H1 (cell line): ENCODE measurements around the gene PRPF31. TPM values are rescaled to one million over a fixed set of nuclear protein-coding genes. Genes with fewer than 3 reads are reported as not detected.

Source experiments
- CBX5 ChIP-seq: fragments of 300-800, 300-1000 bp; sonication (generic); IDR thresholded peaks from 2 replicates; pipeline ENCODE4 v1.7.1; 2016; ENCODE audit warnings: antibody characterized with exemption, low read length, low read depth
- CHD2 ChIP-seq: IDR thresholded peaks from 2 replicates; pipeline ENCODE4 v1.6.1; 2012; ENCODE audit warnings: low read length, improper control_type of control experiment
- EGR1 ChIP-seq: IDR thresholded peaks from 2 replicates; pipeline ENCODE4 v1.6.1; 2011; ENCODE audit warnings: low read depth, low read length, borderline replicate concordance
- NRF1 ChIP-seq: IDR thresholded peaks from 2 replicates; pipeline ENCODE4 v1.6.1; 2011; ENCODE audit warnings: mild to moderate bottlenecking, low read depth, low read length, improper control_type of control experiment
- SP2 ChIP-seq: IDR thresholded peaks from 2 replicates; pipeline ENCODE4 v1.6.1; 2012; ENCODE audit warnings: mild to moderate bottlenecking, low read length, inconsistent platforms
- polyA plus RNA-seq, 7 experiments: library from polyadenylated mRNA; depleted of rRNA in 3 of 7; stranded (reverse) in 5 of 7; unstranded in 2 of 7; fragments of >200 nt in 5 of 7; fragments of 200-250 nt in 2 of 7; gene quantifications; 1 replicate in 5 of 7; 2 replicates in 1 of 7; 4 replicates in 1 of 7; pipeline versions ENCODE4 v1.2.1 to v1.2.3, GENCODE V29; 2011 to 2013; ENCODE audit warnings: missing spikeins in 2 of 7, mixed read lengths in 2 of 7
- total RNA-seq: library from RNA; stranded (reverse); fragmentation: NEBNext Ultra II Directional; extraction: Animal tissue kit (Norgen Biotek cat#: 25700); gene quantifications from 2 replicates; pipeline ENCODE4 v1.2.1, GENCODE V29; 2021
- TF ChIP-seq, protein P1 (sequence below): fragments of 300-600 bp; sonication (generic); IDR thresholded peaks from 2 replicates; pipeline ENCODE4 v1.7.1; 2012; ENCODE audit warnings: low read length, moderate library complexity, mild to moderate bottlenecking, inconsistent platforms; ENCODE audit not compliant: insufficient replicate concordance
- TF ChIP-seq, protein P2 (sequence below), 3 experiments: IDR thresholded peaks; 1 replicate in 2 of 3; 2 replicates in 1 of 3; pipeline versions ENCODE4 v1.5.1 to v1.6.1; 2011; ENCODE audit warnings: low read length in 3 of 3, mild to moderate bottlenecking in 3 of 3, inconsistent platforms in 2 of 3, low read depth in 1 of 3, moderate library complexity in 1 of 3; ENCODE audit not compliant: insufficient read depth in 1 of 3; ENCODE audit errors: control extremely low read depth in 1 of 3

Gene PRPF31
- total and polyA plus RNA-seq, 2 of the 8 experiments (the other 6 are each of a cell fraction or from before 2014, with no cell fraction given), result 51.1 to 97.4 TPM

DNA sequence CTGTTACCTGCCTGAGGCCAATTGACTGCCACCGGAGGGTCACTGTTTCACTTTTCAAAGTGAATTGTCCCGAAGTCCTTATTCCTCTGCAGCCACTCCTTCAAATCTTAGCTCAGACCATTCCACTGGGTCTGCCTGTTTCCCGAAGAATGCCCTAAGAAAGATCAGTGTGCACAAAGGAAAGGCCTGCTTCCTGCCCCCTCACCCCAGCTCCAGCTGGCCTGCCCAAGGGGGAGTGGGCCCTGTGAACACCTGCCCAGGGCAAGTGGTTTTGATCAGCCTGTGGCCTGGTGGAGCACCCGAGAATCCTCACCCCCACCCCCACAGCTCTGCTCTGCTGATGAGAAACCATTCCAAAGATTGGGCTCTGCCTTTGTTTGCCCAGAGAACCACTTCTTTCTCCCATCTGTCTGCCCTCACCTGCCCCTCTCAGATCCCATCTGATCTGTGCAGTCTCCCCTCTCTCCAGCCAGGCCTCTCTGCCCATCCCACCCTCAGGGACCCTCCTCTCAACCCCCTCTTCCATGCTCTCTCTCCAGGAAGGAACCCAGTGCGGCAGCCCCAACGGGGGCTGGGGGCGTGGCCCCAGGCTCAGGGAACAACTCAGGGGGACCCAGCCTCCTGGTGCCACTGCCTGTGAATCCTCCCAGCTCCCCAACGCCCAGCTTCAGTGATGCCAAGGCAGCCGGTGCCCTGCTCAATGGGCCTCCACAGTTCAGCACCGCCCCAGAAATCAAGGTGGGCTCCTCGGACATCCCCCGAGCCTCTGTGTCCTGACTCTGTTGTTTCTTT lies 33.7 kb downstream of the PRPF31 start (continued):
- TF ChIP-seq, protein P1, sequence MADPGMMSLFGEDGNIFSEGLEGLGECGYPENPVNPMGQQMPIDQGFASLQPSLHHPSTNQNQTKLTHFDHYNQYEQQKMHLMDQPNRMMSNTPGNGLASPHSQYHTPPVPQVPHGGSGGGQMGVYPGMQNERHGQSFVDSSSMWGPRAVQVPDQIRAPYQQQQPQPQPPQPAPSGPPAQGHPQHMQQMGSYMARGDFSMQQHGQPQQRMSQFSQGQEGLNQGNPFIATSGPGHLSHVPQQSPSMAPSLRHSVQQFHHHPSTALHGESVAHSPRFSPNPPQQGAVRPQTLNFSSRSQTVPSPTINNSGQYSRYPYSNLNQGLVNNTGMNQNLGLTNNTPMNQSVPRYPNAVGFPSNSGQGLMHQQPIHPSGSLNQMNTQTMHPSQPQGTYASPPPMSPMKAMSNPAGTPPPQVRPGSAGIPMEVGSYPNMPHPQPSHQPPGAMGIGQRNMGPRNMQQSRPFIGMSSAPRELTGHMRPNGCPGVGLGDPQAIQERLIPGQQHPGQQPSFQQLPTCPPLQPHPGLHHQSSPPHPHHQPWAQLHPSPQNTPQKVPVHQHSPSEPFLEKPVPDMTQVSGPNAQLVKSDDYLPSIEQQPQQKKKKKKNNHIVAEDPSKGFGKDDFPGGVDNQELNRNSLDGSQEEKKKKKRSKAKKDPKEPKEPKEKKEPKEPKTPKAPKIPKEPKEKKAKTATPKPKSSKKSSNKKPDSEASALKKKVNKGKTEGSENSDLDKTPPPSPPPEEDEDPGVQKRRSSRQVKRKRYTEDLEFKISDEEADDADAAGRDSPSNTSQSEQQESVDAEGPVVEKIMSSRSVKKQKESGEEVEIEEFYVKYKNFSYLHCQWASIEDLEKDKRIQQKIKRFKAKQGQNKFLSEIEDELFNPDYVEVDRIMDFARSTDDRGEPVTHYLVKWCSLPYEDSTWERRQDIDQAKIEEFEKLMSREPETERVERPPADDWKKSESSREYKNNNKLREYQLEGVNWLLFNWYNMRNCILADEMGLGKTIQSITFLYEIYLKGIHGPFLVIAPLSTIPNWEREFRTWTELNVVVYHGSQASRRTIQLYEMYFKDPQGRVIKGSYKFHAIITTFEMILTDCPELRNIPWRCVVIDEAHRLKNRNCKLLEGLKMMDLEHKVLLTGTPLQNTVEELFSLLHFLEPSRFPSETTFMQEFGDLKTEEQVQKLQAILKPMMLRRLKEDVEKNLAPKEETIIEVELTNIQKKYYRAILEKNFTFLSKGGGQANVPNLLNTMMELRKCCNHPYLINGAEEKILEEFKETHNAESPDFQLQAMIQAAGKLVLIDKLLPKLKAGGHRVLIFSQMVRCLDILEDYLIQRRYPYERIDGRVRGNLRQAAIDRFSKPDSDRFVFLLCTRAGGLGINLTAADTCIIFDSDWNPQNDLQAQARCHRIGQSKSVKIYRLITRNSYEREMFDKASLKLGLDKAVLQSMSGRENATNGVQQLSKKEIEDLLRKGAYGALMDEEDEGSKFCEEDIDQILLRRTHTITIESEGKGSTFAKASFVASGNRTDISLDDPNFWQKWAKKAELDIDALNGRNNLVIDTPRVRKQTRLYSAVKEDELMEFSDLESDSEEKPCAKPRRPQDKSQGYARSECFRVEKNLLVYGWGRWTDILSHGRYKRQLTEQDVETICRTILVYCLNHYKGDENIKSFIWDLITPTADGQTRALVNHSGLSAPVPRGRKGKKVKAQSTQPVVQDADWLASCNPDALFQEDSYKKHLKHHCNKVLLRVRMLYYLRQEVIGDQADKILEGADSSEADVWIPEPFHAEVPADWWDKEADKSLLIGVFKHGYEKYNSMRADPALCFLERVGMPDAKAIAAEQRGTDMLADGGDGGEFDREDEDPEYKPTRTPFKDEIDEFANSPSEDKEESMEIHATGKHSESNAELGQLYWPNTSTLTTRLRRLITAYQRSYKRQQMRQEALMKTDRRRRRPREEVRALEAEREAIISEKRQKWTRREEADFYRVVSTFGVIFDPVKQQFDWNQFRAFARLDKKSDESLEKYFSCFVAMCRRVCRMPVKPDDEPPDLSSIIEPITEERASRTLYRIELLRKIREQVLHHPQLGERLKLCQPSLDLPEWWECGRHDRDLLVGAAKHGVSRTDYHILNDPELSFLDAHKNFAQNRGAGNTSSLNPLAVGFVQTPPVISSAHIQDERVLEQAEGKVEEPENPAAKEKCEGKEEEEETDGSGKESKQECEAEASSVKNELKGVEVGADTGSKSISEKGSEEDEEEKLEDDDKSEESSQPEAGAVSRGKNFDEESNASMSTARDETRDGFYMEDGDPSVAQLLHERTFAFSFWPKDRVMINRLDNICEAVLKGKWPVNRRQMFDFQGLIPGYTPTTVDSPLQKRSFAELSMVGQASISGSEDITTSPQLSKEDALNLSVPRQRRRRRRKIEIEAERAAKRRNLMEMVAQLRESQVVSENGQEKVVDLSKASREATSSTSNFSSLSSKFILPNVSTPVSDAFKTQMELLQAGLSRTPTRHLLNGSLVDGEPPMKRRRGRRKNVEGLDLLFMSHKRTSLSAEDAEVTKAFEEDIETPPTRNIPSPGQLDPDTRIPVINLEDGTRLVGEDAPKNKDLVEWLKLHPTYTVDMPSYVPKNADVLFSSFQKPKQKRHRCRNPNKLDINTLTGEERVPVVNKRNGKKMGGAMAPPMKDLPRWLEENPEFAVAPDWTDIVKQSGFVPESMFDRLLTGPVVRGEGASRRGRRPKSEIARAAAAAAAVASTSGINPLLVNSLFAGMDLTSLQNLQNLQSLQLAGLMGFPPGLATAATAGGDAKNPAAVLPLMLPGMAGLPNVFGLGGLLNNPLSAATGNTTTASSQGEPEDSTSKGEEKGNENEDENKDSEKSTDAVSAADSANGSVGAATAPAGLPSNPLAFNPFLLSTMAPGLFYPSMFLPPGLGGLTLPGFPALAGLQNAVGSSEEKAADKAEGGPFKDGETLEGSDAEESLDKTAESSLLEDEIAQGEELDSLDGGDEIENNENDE, result no peak
- TF ChIP-seq EGR1 (no peak), CBX5 (no peak), NRF1 (no peak), SP2 (no peak), CHD2 (no peak)
- TF ChIP-seq, protein P2, sequence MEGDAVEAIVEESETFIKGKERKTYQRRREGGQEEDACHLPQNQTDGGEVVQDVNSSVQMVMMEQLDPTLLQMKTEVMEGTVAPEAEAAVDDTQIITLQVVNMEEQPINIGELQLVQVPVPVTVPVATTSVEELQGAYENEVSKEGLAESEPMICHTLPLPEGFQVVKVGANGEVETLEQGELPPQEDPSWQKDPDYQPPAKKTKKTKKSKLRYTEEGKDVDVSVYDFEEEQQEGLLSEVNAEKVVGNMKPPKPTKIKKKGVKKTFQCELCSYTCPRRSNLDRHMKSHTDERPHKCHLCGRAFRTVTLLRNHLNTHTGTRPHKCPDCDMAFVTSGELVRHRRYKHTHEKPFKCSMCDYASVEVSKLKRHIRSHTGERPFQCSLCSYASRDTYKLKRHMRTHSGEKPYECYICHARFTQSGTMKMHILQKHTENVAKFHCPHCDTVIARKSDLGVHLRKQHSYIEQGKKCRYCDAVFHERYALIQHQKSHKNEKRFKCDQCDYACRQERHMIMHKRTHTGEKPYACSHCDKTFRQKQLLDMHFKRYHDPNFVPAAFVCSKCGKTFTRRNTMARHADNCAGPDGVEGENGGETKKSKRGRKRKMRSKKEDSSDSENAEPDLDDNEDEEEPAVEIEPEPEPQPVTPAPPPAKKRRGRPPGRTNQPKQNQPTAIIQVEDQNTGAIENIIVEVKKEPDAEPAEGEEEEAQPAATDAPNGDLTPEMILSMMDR (IDR thresholded peaks at IDR 0.05; ENCODE audit: control extremely low read depth in 1 of 3, insufficient read depth in 1 of 3, low read depth in 1 of 3, low read length in 3 of 3), result no peak
